HG03135 (cell line): ENCODE measurements around the gene MUC5AC.
"Not testable (repeated sequence)": the region's sequence is repeated elsewhere in the genome, so short reads cannot be mapped to it uniquely, and the experiment has no call there.

Experiments
- ATAC-seq: cut with Tn5 transposase; IDR thresholded peaks from one replicate; pipeline ENCODE4 v1.9.1; 2021; ENCODE audit warnings: mild to moderate bottlenecking, moderate library complexity; ENCODE audit not compliant: unreplicated experiment

Gene MUC5AC

GRCh38 chr11:1205121-1205986, 47.6 kb downstream of the MUC5AC start:
- ATAC-seq = no peak

DNA sequence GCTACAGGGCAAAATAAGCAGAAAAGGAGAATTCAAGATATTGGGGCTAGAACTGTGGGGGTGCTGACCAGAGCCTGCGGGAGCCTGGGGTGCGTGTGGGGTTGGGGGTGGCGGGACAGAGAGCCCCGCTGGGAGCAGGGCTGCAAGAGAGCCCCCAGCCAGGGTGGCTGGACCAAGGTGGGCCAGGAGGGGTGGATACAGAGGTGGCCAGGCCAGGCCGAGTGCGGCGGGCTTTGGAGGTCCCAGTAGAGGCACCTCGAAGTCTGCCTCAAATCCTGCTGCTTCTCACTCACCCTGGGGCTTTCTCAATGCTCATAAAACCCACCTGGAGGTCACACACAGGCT, 48.2 kb downstream of the MUC5AC start:
- ATAC-seq = no peak

- ATAC-seq = no peak
Measured at GRCh38 chr11:1206391-1207271, 48.9 kb downstream of the MUC5AC start.

DNA sequence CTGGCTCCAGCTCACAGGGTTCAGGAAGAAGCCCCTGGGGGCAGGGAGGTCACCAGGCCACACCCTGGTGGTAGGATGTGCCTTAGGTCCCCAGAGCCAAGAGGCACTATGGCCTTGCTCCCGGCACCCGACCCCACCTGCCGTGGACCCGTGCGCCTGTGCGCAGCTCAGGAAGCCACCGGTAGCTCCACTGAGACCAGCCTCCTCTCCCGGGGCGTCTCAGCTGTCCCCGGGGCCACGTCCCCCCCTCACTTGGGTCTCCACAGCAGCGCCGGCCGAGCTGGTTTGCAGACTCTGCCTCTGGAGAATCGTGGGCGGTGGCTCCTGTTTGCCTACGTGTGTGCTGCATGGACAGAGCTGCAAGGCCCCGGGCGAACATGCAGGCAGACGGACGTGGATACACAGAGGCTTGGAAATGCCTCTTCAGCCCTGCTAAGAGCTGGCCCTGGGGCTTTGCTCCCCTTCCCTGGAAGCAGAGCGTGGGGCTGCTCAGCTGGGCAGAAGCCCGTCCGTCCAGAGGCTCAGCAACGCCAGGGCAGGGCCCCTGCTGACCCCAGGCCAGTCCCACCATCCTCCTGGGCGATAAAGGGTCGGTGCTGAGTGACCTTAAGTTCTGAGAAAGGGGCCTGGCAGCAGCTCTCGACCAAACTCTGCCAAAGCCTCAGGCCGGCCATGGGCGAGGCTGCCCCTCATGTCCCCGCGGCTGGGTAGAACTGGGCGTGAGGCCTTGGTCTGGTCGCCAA, 49.8 kb downstream of the MUC5AC start:
- ATAC-seq = no peak

- no peak for ATAC-seq
Measured at GRCh38 chr11:1208144-1208393, 50.3 kb downstream of the MUC5AC start.

DNA sequence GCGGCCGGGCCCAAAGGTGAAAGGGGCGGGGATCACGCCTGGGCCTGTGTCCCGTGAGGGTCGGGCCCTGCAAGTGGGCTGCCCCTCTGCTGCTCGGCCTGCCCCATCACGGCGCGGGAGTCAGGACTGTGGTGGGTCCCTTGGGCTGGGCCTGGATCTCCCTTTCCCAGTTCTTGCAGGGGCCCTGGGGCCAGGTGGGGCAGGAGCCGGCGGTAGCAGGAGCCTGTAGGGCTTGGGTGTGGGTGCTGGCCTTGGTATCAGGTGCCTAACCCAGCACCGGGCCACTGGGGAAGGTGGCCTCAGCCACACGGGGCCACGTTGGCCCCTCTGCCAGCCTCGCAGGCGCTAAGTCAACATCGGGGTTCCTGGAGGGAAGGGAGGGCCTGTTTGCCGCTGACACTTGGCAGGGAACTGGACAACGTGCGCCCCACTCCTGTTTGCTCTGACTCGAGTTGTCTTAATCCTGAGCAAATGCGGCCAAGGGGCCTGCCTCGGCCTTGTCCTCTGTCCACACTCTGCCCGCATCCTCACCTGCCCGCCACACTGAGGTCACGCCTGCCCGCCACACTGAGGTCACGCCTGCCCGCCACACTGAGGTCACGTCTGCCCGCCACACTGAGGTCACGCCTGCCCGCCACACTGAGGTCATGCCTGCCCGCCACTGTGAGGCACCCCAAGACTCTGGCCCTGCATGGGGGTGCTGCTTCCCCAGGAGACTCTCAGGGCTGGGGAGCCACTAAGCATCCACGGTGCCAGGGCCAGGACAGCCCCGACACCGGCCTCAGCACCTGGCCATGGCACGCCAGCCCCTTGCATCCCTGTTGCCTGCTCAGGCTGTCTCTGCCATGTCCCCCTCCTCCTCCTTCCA, 50.9 kb downstream of the MUC5AC start:
- ATAC-seq = no peak

- no peak for ATAC-seq
Measured at GRCh38 chr11:1209371-1210057, 51.8 kb downstream of the MUC5AC start.

DNA sequence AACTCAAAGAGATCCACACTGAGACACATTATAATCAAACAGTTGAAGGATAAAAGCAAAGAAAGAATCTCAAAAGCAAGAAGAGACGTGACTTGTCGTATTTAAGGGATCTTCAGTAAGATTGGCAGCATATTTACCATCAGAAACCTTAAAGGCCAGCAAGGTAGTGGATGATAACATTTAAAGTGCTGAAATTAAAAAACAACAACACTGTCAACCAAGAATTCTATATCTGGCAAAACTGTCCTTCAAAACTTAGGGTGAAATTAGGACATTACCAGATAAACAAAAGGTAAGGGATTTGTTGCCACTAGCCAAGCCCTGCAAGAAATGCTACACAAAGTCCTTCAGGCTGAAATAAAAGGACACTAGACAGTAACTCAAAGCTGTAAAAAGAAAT, 54.1 kb downstream of the MUC5AC start:
- ATAC-seq = no peak

GRCh38 chr11:1215826-1216225, 58.1 kb downstream of the MUC5AC start:
- ATAC-seq = not testable (repeated sequence)

DNA sequence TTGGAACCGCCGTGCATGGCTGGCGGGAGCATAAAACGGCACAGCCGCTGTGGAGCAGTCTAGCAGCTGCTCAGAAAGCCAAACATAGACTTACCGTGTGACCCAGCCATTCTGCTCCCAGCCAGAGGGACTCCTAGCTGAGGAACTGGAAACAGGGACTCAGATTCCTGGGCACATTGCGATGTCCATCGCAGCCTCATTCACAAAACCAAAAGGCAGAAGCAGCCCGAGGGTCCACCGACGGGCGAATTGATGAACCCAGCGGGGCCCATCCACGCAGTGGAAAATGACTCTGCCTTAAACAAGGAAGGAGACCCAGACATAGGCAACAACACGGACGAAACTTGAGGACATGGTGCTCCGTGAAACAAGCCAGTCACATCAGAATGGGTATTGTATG, 59.4 kb downstream of the MUC5AC start:
- no peak for ATAC-seq

DNA sequence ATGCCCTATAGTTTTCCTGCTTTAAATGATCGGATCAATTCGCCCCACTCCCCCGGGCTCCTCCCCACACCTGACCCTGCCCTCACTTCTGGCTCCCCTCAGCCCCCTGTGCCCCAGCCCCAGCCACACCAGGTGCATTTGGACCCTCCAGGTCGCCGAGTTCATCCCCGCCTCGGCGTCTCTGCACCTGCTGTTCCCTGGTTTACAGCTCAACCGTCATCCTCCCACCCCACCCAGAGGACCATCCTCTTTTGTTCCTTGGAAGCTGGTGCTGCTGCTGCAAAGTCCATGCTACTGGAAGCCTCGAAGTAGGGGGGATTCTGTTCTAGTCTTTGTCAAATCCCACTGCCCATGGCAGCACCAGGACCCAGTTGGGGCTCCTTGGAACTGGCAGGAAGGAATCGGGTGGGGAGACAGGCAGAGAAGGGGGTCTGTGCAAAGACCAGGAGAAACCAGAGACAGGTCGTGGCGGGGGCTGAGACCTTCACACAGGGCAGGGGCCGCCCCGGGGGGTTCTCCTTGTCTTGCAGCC, 60.6 kb downstream of the MUC5AC start:
- no peak for ATAC-seq

- no peak for ATAC-seq
Measured at GRCh38 chr11:1218788-1219445, 61.2 kb downstream of the MUC5AC start.

GRCh38 chr11:1219446-1219833, 61.7 kb downstream of the MUC5AC start:
- no peak for ATAC-seq

GRCh38 chr11:1219834-1220815, 62.4 kb downstream of the MUC5AC start:
- ATAC-seq = no peak

GRCh38 chr11:1220941-1221721, 63.4 kb downstream of the MUC5AC start:
- ATAC-seq = no peak

GRCh38 chr11:1221848-1222311, 64.1 kb downstream of the MUC5AC start:
- ATAC-seq = no peak
